H4 (cell line): ENCODE data around the gene FITM2. TPM values are rescaled to one million over a fixed set of nuclear protein-coding genes. Genes with fewer than 3 reads are reported as not detected.
"Not testable (repeated sequence)": the region's sequence is repeated elsewhere in the genome, so short reads cannot be mapped to it uniquely, and the experiment has no call there.

Experiments
- DNase-seq: peaks from one replicate; pipeline ENCODE4 v3.0.0-alpha.2; 2015; ENCODE audit warnings: low spot score
- total RNA-seq: library from RNA; depleted of rRNA; stranded (reverse); fragments of >200 nt; shearing (Covaris generic); gene quantifications from 2 replicates; pipeline ENCODE4 v1.2.3, GENCODE V29; 2014

The FITM2 gene
- total RNA-seq, 1 experiment from 2014 or later = 7.6 TPM

- DNase-seq = no peak
Observed at GRCh38 chr20:44331201-44331600, 20.2 kb upstream of the FITM2 start.

GRCh38 chr20:44328428-44328827 is 17.4 kb upstream of the FITM2 start:
- DNase-seq = no peak

DNA sequence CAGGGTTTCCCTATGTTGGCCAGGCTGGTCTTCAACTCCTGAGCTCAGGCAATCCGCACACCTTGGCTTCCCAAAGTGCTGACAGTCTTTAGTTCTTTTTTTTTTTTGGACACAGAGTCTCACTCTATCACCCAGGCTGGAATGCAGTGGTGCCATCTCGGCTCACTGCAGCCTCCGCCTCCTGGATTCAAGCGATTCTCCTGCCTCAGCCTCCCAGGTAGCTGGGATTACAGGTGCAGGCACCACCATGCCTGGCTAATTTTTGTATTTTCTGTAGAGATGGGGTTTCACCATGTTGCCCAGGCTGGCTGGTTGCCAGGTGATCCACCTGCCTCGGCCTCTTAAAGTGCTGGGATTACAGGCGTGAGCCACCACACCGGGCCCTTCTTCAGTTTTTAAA is 16.7 kb upstream of the FITM2 start:
- DNase-seq = not testable (repeated sequence)

DNA sequence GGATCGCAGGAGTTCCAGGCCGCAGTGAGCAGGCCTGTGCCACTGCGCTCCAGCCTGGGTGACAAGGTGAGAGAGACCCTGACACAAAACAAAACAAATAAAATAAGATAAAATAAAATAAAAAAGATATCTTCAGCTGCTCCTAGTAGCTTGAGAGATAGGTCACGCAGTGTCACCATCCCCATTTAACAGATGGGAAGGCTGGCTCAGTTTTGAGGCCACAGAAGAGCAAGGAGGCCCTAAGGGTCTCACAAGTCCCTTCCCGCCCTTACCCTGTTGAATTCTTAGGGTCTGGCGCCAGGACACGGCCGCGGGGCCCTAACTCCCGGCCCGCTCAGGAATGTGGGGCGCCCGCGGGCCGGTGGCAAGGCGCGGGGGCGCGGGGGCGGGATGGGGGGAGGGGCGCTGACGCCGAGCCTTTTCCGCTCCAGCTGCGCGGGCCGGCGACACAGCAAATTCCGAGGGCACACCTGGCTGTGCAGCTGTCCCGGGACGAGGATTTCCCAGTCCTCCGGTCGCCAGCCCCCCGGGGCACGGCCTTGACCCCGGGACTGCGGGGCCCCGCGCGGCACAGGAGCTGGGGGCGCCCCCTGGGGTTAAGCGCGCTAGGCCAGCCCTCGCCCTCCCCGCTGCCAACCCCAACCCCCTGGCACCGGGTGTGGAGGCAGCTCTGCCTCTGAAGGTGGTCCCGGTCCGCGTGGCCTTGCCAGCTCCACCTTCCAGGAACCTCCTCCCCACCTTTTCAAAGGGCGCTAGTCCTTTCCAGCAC is 15.6 kb upstream of the FITM2 start:
- DNase-seq = no peak

- peak; percentile 15 for DNase-seq
Observed at GRCh38 chr20:44324343-44324742, 13.3 kb upstream of the FITM2 start.

GRCh38 chr20:44319839-44320422 is 8.9 kb upstream of the FITM2 start:
- peak; percentile 50 for DNase-seq

GRCh38 chr20:44314870-44315269 is 3.9 kb upstream of the FITM2 start:
- DNase-seq = no peak

DNA sequence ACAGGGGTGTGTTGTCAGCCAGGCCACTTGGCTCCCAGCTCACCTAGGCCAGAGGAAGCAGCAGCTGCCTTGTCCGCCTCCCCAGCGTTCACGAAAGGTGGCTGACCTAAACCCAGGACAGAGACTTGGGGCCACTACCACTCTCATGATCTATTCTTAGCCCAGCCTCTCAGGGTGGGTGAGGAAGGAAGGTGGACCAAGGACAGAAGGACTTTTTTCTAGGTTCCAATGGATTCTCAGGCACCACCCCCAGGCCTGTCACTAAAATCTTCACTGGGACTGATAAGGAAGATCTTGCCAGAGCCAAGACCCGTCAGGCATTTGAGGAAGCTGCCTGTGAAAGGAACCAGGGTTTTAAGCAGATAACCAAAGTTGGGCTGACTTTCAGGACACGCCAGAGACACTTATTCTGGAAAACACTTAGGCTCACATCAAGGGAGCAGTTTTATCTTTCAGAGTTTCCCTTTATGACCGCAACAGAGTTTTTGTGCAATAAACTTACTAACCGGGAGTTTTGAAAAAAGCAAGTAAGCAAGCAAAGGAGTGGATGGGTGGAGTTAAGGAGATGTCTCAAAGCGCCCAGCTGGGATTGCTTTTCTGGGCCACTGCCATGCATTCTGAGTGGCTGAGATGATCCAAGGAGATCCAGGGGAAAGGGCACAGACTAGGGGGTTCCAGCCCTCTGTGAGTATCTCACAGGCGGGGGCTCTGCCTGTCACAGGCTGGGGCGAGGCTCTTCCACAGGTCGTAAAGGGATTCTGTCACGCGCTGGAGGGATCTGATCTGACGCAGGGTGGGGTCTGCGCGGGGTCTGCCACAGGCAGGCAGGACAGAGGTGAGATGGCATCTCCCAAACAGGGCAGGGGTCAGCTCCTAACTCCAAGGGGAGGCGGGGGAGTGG is 989 bp downstream of the FITM2 start:
- no peak for DNase-seq

- DNase-seq = no peak
Observed at GRCh38 chr20:44306927-44307326, 4.1 kb downstream of the FITM2 start.

DNA sequence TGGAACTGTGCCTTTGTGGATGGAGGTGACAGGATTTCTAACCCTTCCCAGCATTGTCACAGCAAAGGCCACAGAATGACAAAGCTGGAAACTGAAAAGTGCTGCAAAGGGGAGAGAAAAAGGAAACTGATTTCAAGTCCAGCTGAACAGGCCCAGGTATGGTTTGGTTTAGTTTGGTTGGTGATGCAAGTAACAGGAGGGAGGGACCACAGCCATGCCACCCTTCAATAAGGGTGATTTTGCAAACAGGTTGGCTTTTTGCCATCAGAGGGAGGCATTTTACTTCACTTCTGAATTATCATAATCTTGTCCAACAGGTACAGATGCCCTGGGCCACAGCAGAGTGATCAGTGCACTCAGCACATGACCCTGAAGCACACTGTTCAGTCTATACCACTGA is 6.6 kb downstream of the FITM2 start:
- DNase-seq = no peak

GRCh38 chr20:44302736-44303135 is 8.3 kb downstream of the FITM2 start:
- DNase-seq = no peak

- DNase-seq = no peak
Observed at GRCh38 chr20:44302026-44302669, 8.9 kb downstream of the FITM2 start.

DNA sequence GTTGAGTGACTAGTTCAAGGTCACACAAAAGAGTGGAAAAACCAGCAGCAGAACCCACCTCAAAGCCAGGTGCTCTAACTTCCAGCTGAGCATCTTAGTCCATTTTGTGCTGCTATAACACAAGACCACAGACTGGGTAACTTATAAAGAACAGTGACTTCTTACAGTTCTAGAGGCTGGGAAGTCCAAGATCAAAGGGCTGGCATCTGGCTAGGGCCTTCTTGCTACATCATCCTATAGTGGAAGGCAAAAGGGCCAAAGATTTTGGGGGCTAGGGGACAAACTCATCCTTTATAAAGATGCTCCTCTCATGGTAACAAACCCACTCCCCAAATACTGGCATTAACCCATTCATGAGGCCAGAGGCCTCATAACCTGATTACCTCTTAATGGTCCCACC is 9.7 kb downstream of the FITM2 start:
- no peak for DNase-seq

GRCh38 chr20:44299011-44299535 is 11.9 kb downstream of the FITM2 start:
- not testable (repeated sequence) for DNase-seq

DNA sequence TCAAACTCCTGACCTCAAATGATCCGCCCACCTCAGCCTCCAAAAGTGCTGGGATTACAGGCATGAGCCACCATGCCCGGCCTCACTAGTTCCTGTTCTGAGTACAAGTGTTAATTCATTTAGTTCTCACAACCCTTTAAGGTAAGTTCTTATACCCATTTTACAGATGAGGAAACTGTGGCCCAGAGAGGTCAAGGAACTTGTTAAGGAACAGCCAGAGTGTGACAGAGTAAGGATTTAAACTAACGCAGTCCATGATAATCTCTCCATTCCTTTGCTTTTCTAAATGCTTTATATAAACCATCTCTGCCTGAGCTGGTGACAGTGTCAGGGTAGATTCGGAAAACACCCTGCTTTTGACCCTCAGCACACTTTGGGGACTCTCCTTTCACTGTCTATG is 13.3 kb downstream of the FITM2 start:
- DNase-seq = no peak

DNA sequence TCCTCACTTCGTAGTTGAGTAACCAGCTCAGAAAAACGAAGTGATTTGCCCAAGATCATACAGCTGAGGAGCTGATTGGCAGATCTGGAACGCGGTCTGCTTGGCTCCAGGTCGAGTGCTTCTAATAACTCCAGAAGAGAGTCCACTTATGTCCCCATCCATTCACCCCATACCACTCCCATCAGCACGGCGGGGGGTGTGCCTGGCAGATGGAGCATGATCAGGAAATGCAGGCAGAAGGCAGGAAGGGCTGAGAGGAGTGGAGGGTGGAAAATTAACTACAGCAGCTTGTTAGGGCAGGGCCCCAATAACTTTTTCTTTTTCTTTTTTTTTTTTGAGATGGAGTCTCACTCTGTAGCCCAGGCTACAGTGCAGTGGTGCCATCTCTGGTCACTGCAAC is 15.0 kb downstream of the FITM2 start:
- no peak for DNase-seq

DNA sequence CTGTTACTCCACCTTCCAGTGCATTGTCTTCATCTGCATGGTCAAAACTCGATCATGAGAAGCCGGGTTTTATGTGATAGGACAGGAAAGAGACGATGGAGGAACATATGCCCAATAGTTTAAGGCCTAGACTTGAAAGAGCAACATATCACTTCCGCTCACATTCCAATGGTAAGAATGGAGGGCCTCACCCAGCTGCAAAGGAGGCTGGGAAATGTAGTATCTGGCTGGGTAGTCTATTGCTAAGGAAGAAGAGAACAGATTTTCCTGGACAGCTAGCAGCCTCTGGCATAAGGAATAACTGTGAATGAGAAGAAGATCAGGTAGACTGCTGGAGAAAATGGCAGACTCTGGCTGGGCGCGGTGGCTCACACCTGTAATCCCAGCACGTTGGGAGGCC is 19.2 kb downstream of the FITM2 start:
- no peak for DNase-seq

- no peak for DNase-seq
Observed at GRCh38 chr20:44288252-44288651, 22.8 kb downstream of the FITM2 start.

GRCh38 chr20:44287272-44288097 is 23.5 kb downstream of the FITM2 start:
- no peak for DNase-seq

GRCh38 chr20:44284032-44284431 is 27.0 kb downstream of the FITM2 start:
- DNase-seq = no peak

DNA sequence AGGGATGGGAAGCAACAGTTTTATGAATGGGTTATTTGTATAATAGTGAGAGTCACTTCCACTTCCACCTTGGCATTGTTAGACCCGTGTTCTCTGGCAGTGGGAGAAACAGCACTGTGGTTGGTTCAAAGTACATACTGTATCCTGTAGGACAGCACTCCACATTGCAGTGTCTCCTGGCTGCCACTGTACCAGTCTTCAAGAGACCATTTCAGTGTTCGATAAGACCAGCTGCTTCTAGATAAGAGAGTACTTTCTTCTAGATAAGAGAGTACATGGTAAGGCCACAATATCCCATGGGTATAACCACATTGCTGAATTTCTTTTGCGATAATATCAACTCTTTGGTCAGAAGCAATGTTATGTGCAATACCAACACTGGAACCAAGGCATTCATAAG is 28.8 kb downstream of the FITM2 start:
- no peak for DNase-seq
